ENCODE results near the gene CAV3. TPM values are rescaled to one million over a fixed set of nuclear protein-coding genes. Genes with fewer than 3 reads are reported as not detected.

Gene CAV3
- total and polyA plus RNA-seq, 4 donors: not detected

GRCh38 chr3:8767667-8768363, 34.2 kb downstream of the CAV3 start:
- DNase-seq (ENCODE audit: low spot score): peak; percentile 33
- WGBS: 4% methylated on average over 74 of the region's 74 CpGs
- Histone ChIP-seq H3K9ac (ENCODE audit: low read depth in 1 of 2, low read length in 2 of 2) (no peak overlapping the region), H3K9me3 (ENCODE audit: control insufficient read depth in 4 of 4, low read length in 3 of 4) (peaks cover 0 to 1% (median 0%) of the 10 kb centered on the region in 4 donors), H3K4me3 (ENCODE audit: low read depth in 1 of 3, low read length in 3 of 3) (peak overlapping the region in 1 of 3 donors; percentile 27), H3K36me3 (ENCODE audit: control insufficient read depth in 4 of 4, insufficient read depth in 3 of 4, low read depth in 1 of 4, low read length in 3 of 4) (no peaks in the 10 kb centered on the region), H3K27ac (ENCODE audit: low read depth in 1 of 2, low read length in 2 of 2) (no peak overlapping the region), H3K4me1 (ENCODE audit: control insufficient read depth in 4 of 4, insufficient read depth in 4 of 4, low read length in 3 of 4) (peaks cover 2 to 20% (median 17%) of the 10 kb centered on the region in 4 donors), H3K27me3 (ENCODE audit: control insufficient read depth in 4 of 4, insufficient read depth in 4 of 4, low read length in 3 of 4) (peaks cover 3 to 9% (median 5%) of the 10 kb centered on the region in 4 donors)
- TF ChIP-seq FOXA1 (IDR thresholded peaks at IDR 0.05): no peak
- no peak for TF ChIP-seq MAX (IDR thresholded peaks at IDR 0.05)
- TF ChIP-seq SP1 (IDR thresholded peaks at IDR 0.05): no peak
- no peak for TF ChIP-seq YY1 (IDR thresholded peaks at IDR 0.05)
- TF ChIP-seq HNF4A (conservative IDR thresholded peaks at IDR 0.05): no peak
- no peak for TF ChIP-seq HNF4G (IDR thresholded peaks at IDR 0.05)
- no peak for TF ChIP-seq NR2F2 (IDR thresholded peaks at IDR 0.05)
- TF ChIP-seq FOXA2 (IDR thresholded peaks at IDR 0.05): no peak
- TF ChIP-seq CTCF (IDR thresholded peaks at IDR 0.05; ENCODE audit: low read depth, low read length, missing input control): no peak
- no peak for TF ChIP-seq JUND (IDR thresholded peaks at IDR 0.05)
- TF ChIP-seq GABPA (IDR thresholded peaks at IDR 0.05 in 1 of 2, conservative IDR thresholded peaks at IDR 0.05 in 1 of 2): no peak
- no peak for TF ChIP-seq RXRA (IDR thresholded peaks at IDR 0.05)
- no peak for TF ChIP-seq REST (IDR thresholded peaks at IDR 0.05)
- TF ChIP-seq ATF3 (IDR thresholded peaks at IDR 0.05): no peak
- TF ChIP-seq TAF1 (conservative IDR thresholded peaks at IDR 0.05): no peak
- no peak for TF ChIP-seq RAD21 (IDR thresholded peaks at IDR 0.05)
- no peak for TF ChIP-seq ZBTB33 (IDR thresholded peaks at IDR 0.05)

Measured in liver (tissue), 9 donors.